ENCODE measurements around the gene CDK9.

The CDK9 gene

GRCh38 chr9:127769929-127770582 lies 15.8 kb upstream of the CDK9 start (continued):
- TF ChIP-seq, protein P1, sequence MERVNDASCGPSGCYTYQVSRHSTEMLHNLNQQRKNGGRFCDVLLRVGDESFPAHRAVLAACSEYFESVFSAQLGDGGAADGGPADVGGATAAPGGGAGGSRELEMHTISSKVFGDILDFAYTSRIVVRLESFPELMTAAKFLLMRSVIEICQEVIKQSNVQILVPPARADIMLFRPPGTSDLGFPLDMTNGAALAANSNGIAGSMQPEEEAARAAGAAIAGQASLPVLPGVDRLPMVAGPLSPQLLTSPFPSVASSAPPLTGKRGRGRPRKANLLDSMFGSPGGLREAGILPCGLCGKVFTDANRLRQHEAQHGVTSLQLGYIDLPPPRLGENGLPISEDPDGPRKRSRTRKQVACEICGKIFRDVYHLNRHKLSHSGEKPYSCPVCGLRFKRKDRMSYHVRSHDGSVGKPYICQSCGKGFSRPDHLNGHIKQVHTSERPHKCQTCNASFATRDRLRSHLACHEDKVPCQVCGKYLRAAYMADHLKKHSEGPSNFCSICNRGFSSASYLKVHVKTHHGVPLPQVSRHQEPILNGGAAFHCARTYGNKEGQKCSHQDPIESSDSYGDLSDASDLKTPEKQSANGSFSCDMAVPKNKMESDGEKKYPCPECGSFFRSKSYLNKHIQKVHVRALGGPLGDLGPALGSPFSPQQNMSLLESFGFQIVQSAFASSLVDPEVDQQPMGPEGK (CRISPR knock-in tag; IDR thresholded peaks at IDR 0.05; ENCODE audit: borderline replicate concordance): no peak

GRCh38 chr9:127770583-127770904 lies 15.3 kb upstream of the CDK9 start:
- ATAC-seq: no peak
- TF ChIP-seq ESRRG (CRISPR knock-in tag; IDR thresholded peaks at IDR 0.05): no peak
- no peak for TF ChIP-seq PPARA (CRISPR knock-in tag; IDR thresholded peaks at IDR 0.05; ENCODE audit: borderline replicate concordance)
- TF ChIP-seq SNAI2 (CRISPR knock-in tag; IDR thresholded peaks at IDR 0.05): no peak
- no peak for TF ChIP-seq TOX (CRISPR knock-in tag; IDR thresholded peaks at IDR 0.05; ENCODE audit: borderline replicate concordance)

- peak; percentile 98 for ATAC-seq
- TF ChIP-seq RARB (CRISPR knock-in tag; IDR thresholded peaks at IDR 0.05): no peak
- no peak for TF ChIP-seq ZNF8 (CRISPR knock-in tag; IDR thresholded peaks at IDR 0.05)
These were observed 14.8 kb upstream of the CDK9 start for GRCh38 chr9:127770905-127771569.

DNA sequence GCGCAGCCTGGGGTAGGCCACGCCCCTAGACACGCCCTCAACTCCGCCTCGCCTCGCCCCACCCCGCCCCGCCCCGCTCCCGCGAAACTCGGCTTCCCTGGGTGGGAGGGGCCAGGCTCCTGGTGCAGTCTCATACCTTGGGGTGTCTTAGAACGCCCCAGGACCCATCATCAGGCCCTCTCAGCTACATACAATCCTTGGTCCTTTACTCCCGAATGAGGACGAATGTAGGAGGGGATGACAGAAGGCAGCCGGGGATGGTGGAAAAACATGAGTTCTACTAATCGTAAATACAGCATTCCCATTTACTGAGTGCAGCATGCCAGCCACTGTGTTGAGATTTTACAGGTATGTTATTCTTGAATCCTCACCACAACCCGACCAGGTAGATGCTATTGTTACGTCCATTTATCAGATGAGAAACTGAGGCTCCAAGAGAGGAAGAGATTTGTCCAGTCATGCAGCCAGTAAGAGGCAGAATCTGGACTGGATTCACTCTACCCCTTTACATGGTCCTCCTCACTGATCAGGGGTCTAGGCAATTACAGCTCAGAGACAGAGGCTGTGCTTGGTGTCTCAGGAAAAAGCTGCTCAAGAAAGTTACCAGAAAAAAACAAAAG lies 14.2 kb upstream of the CDK9 start:
- no peak for ATAC-seq
- TF ChIP-seq GLIS3 (CRISPR knock-in tag; IDR thresholded peaks at IDR 0.05) (no peak), BACH2 (CRISPR knock-in tag; IDR thresholded peaks at IDR 0.05; ENCODE audit: borderline replicate concordance) (no peak), ZNF8 (CRISPR knock-in tag; IDR thresholded peaks at IDR 0.05) (no peak), TCF4 (CRISPR knock-in tag; IDR thresholded peaks at IDR 0.05; ENCODE audit: borderline replicate concordance) (no peak), RARB (CRISPR knock-in tag; IDR thresholded peaks at IDR 0.05) (no peak), OSR1 (CRISPR knock-in tag; IDR thresholded peaks at IDR 0.05) (no peak), ESRRG (CRISPR knock-in tag; IDR thresholded peaks at IDR 0.05) (no peak), ARNTL (CRISPR knock-in tag; IDR thresholded peaks at IDR 0.05; ENCODE audit: borderline replicate concordance, low read depth) (no peak), PPARA (CRISPR knock-in tag; IDR thresholded peaks at IDR 0.05; ENCODE audit: borderline replicate concordance) (no peak), ZNF70 (CRISPR knock-in tag; IDR thresholded peaks at IDR 0.05) (no peak), TOX (CRISPR knock-in tag; IDR thresholded peaks at IDR 0.05; ENCODE audit: borderline replicate concordance) (no peak), CSDC2 (CRISPR knock-in tag; IDR thresholded peaks at IDR 0.05) (no peak), ZFP3 (CRISPR knock-in tag; IDR thresholded peaks at IDR 0.05) (no peak), ZC3H10 (CRISPR knock-in tag; IDR thresholded peaks at IDR 0.05) (no peak)
- TF ChIP-seq, protein P2, sequence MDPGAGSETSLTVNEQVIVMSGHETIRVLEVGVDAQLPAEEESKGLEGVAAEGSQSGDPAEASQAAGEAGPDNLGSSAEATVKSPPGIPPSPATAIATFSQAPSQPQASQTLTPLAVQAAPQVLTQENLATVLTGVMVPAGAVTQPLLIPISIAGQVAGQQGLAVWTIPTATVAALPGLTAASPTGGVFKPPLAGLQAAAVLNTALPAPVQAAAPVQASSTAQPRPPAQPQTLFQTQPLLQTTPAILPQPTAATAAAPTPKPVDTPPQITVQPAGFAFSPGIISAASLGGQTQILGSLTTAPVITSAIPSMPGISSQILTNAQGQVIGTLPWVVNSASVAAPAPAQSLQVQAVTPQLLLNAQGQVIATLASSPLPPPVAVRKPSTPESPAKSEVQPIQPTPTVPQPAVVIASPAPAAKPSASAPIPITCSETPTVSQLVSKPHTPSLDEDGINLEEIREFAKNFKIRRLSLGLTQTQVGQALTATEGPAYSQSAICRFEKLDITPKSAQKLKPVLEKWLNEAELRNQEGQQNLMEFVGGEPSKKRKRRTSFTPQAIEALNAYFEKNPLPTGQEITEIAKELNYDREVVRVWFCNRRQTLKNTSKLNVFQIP (CRISPR knock-in tag; IDR thresholded peaks at IDR 0.05; ENCODE audit: borderline replicate concordance, low read depth): no peak
- TF ChIP-seq, protein P3, sequence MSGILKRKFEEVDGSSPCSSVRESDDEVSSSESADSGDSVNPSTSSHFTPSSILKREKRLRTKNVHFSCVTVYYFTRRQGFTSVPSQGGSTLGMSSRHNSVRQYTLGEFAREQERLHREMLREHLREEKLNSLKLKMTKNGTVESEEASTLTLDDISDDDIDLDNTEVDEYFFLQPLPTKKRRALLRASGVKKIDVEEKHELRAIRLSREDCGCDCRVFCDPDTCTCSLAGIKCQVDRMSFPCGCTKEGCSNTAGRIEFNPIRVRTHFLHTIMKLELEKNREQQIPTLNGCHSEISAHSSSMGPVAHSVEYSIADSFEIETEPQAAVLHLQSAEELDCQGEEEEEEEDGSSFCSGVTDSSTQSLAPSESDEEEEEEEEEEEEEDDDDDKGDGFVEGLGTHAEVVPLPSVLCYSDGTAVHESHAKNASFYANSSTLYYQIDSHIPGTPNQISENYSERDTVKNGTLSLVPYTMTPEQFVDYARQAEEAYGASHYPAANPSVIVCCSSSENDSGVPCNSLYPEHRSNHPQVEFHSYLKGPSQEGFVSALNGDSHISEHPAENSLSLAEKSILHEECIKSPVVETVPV (CRISPR knock-in tag; IDR thresholded peaks at IDR 0.05): no peak

GRCh38 chr9:127772603-127773002 lies 13.2 kb upstream of the CDK9 start:
- TF ChIP-seq TCF4 (CRISPR knock-in tag; IDR thresholded peaks at IDR 0.05; ENCODE audit: borderline replicate concordance) (no peak), TOX (CRISPR knock-in tag; IDR thresholded peaks at IDR 0.05; ENCODE audit: borderline replicate concordance) (no peak), ISL1 (CRISPR knock-in tag; IDR thresholded peaks at IDR 0.05) (no peak)
- ATAC-seq: no peak

- TF ChIP-seq PPARA (CRISPR knock-in tag; IDR thresholded peaks at IDR 0.05; ENCODE audit: borderline replicate concordance) (no peak), CSDC2 (CRISPR knock-in tag; IDR thresholded peaks at IDR 0.05) (no peak), BACH2 (CRISPR knock-in tag; IDR thresholded peaks at IDR 0.05; ENCODE audit: borderline replicate concordance) (no peak), ARNTL (CRISPR knock-in tag; IDR thresholded peaks at IDR 0.05; ENCODE audit: borderline replicate concordance, low read depth) (no peak)
- no peak for ATAC-seq
These were observed 12.6 kb upstream of the CDK9 start for GRCh38 chr9:127773272-127773671.

All from SK-N-SH treated with all-trans-retinoic acid at 6 μM for 48 hours (cell line).